ENCODE data around the gene PLCB2.

PLCB2 gene, protein sequence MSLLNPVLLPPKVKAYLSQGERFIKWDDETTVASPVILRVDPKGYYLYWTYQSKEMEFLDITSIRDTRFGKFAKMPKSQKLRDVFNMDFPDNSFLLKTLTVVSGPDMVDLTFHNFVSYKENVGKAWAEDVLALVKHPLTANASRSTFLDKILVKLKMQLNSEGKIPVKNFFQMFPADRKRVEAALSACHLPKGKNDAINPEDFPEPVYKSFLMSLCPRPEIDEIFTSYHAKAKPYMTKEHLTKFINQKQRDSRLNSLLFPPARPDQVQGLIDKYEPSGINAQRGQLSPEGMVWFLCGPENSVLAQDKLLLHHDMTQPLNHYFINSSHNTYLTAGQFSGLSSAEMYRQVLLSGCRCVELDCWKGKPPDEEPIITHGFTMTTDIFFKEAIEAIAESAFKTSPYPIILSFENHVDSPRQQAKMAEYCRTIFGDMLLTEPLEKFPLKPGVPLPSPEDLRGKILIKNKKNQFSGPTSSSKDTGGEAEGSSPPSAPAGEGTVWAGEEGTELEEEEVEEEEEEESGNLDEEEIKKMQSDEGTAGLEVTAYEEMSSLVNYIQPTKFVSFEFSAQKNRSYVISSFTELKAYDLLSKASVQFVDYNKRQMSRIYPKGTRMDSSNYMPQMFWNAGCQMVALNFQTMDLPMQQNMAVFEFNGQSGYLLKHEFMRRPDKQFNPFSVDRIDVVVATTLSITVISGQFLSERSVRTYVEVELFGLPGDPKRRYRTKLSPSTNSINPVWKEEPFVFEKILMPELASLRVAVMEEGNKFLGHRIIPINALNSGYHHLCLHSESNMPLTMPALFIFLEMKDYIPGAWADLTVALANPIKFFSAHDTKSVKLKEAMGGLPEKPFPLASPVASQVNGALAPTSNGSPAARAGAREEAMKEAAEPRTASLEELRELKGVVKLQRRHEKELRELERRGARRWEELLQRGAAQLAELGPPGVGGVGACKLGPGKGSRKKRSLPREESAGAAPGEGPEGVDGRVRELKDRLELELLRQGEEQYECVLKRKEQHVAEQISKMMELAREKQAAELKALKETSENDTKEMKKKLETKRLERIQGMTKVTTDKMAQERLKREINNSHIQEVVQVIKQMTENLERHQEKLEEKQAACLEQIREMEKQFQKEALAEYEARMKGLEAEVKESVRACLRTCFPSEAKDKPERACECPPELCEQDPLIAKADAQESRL

DNA sequence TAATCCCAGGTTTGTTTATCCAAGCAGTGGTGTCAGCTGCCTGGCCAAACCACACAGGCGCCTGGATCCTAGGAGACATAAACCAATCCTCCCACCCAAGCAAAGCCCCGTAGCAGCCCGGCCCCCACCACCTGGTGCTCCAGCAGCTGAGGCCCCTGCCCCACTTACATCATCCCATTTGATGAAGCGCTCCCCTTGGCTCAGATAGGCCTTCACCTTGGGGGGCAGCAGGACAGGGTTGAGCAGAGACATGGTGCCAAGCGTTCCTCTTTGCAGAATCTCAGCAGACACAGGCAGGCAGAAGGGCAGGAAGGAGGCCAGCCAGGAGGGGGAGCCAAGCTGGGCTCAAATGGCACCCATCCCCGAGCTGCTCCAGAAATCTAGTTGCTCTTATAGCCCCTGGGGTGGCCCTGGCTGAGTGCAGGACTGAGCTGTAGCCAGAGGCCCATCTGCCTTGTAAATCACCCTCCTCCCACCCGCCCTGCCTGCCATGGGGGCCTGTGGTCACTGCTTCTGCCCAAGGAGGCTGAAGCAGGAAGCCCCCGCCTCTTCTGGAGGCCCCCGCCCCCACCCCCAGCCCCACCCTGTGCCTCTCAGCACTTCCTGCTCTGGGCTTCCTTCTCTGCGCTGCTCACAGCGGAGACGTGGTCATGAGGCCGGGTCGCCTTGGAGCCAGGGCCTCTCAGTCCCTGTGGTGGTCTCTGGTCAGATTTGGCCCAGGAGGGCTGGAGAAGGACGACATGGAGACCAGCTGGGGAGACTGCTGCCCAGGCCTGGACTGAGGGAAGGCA lies at the start of gene PLCB2:
PLCB2 (minus strand) TSS at position 515 of the 791 bp plus-strand sequence; CDS start at position 252, 263 bp downstream.
- peak in 2 of 4 experiments; percentile 41 to 56 for DNase-seq (ENCODE audit: low read depth in 4 of 4, low spot score in 1 of 4)

DNA sequence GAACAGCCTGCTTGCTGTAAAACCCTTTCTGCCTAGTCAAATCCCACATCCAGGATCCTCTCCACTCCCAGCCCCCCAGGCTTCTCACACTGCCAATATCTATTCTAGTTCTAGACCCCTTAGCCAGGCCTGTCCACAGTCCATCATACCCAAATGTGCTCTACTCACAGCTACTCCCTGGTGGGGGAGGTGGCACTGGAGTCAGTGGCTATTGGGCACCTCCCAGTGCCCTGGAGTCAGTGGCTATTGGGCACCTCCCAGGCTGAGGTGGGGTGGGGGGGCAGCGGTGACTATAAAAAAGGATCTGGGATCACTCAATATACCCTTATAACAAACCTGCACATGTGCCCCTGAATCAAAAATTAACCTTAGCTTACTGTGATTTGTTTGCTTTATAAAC lies 49.5 kb upstream of the PLCB2 start:
- DNase-seq (ENCODE audit: low read depth in 4 of 4, low spot score in 1 of 4) = no peak

DNA sequence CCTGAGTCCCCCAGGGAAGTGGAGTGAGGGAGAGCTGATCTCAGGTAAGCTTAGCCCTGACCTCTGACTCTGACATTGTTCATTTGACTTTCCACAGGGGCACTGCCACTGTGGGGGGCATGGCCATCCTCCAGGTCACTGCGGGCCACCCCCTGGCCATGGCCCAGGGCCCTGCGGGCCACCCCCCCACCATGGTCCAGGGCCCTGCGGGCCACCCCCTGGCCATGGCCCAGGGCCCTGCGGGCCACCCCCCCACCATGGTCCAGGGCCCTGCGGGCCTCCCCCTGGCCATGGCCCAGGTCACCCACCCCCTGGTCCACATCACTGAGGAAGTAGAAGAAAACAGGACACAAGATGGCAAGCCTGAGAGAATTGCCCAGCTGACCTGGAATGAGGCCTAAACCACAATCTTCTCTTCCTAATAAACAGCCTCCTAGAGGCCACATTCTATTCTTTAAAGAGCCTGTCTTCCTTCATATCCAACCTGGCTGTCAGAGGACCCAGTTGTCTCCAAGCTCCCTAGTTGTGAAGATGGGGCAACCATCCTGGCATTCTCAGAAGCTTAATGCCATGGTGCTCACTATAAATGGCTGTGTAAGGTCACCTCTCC lies 48.3 kb upstream of the PLCB2 start:
- DNase-seq (ENCODE audit: low read depth in 4 of 4, low spot score in 1 of 4) = no peak

DNA sequence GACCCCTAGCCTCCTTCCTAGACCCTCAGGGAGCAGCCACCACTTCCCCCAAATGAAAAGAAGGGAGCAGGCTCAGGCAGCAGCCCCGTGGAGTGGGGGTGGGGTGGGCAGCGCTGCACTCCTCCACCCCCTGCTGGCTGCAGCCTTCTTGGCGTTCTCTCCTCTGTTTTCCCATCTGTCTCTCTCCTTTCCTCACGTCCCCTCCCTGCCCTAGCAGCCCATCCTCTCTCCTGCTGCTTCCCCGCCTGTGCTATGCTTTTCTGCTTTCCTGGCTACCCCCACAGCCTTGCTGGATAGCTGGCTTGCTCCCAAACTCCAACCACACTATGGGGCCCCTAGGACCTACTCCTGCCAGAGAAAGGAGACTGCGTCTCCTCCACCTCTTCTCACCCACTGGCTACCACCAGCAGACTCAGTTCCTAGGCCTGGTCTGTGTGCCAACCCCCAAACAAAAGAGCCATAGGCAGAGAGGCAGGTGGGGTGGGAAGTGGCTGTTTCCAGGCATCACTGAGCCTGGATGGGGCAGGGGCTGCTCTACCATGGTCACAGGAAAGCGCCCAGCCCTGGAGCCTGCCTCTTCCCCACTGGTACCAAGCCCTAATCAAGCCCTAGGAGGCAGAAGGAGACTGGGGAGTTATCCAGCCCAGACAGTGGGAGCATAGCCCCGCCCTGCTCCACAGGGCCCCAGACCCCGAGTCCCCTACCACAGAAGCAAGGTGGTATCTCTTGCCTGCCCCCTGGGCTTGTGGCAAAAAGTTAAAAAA lies 46.9 kb upstream of the PLCB2 start:
- no peak for DNase-seq (ENCODE audit: low read depth in 4 of 4, low spot score in 1 of 4)

DNA sequence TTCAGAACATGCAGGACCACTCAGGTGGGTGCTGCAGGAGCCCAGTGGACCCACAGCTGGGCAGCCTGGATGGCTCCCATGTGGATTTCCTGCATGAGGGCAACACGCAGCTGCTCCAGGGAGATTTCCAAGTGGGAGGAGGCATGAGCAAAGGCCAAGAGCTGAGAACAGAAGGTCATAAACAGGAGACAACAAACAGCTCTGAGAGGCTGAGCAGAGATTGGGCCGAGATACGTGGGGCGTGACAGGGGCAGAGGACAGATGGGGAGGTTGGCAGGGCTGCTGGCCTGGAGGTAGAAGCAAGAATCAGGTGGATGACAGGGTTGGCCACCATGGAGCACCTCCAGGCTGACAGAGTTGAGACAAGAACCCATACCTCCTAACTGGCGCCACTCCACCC lies 46.0 kb upstream of the PLCB2 start:
- DNase-seq (ENCODE audit: low read depth in 4 of 4, low spot score in 1 of 4) = no peak

DNA sequence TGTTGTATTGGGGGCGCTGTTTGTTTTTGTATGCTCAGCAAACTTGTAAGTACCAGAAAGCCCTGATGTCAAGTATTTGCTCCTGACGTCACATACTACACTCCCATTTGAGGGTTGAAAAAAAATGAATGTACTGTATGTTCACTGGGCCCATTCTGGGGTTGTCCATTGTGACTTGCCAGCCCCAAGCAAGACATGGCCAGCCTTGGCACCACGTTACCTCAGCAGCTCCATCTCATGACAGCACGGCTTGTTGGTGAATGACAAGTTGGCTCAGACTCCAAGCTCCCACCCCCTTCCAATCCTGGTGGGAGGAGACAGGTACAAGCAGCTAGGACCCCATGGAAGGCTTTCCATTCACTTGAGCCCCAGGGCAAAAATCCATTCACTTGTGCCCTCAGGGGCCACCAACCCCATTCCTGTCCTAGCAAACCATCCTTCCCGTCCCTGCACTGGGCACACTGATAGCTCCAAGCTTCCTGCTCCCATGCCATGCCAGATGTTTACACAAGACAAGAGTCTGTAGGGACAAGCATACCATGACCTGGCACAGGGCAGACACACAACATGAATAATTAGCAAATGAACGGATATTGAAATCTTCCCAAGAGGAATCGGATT lies 44.7 kb upstream of the PLCB2 start:
- DNase-seq (ENCODE audit: low read depth in 4 of 4, low spot score in 1 of 4) = no peak

DNA sequence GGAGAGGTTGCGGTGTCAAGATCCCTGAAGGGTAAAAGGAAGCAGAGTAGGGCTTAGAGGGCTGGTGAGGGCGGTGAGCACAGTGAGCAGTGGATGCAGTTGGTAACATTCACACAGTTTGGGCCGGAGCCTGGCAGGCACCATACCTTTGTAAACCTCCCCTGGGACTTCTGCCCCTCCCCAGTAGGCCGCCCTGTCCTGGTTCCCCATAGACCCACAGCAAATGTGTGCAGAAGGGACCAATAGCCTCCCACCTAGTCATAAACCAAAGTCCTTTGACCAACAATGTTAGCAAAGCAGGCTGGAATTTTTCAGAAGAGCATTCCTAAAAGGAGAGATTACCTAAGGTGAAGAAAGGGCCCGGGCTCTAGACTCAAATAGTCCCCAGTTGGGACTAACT lies 41.4 kb upstream of the PLCB2 start:
- DNase-seq (ENCODE audit: low read depth in 4 of 4, low spot score in 1 of 4) = no peak

DNA sequence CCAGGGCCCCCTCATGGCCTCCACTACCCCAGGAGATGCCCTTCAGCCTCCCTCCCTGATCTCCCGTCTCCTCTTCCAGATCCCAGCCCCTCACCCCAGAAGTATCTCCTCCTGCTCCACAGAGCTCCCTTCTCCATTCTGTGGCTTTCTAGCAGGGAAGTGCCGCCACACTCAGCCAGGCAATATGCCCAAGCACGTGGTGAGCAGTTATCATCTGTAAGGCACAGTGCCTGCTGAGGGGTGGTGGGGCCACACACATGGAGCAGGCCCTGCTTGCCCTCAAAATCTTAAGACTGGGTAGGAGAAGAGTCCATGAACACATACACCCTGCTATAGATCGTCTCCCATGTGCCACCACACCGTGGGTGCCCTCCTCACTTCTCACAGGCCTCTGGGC lies 40.7 kb upstream of the PLCB2 start:
- DNase-seq (ENCODE audit: low read depth in 4 of 4, low spot score in 1 of 4) = no peak

DNA sequence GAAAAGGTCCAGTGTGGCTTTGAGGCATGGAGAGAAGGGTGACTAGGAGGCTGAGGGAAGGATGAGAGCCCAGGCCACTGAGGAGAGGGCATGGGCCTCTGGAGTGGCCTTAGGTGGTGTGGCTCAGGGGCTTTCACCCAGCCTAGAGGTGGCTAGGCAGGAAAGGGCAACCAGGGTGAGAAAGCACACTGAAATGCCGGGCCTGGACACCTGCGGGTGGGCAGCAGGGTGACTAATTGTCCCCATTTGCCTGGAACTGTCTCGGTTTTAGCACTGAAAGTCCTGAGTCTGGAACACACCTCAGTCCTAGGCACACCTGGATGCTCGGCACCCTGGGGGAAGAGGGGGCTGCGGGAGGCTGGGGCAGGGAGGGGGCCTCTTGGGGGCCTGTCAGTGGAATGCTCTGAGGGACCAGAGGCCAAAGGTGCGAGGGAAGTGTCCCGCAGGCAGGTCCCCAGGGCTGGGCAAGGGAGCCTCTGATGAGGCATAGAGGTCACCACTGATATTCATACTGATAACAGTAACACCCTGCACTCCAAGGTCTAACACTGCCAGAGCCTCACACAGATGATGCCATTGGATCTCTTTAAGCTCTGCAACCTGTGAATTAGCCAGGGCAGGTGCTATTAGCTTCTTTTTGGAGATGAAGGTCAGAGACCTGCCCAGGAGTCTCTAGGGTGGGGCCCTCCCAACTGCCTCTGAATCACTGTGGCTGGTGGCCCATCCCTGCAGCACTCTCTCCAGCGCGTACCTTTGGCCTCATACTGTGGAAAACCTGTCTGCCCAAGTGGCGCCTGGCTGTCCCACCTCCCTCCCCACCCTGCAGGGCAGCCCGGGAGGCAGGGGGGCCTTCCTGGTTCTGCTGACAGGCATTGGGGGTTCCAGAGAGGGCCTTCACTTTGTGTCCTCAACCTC lies 40.1 kb upstream of the PLCB2 start:
- DNase-seq (ENCODE audit: low read depth in 4 of 4, low spot score in 1 of 4) = no peak

DNA sequence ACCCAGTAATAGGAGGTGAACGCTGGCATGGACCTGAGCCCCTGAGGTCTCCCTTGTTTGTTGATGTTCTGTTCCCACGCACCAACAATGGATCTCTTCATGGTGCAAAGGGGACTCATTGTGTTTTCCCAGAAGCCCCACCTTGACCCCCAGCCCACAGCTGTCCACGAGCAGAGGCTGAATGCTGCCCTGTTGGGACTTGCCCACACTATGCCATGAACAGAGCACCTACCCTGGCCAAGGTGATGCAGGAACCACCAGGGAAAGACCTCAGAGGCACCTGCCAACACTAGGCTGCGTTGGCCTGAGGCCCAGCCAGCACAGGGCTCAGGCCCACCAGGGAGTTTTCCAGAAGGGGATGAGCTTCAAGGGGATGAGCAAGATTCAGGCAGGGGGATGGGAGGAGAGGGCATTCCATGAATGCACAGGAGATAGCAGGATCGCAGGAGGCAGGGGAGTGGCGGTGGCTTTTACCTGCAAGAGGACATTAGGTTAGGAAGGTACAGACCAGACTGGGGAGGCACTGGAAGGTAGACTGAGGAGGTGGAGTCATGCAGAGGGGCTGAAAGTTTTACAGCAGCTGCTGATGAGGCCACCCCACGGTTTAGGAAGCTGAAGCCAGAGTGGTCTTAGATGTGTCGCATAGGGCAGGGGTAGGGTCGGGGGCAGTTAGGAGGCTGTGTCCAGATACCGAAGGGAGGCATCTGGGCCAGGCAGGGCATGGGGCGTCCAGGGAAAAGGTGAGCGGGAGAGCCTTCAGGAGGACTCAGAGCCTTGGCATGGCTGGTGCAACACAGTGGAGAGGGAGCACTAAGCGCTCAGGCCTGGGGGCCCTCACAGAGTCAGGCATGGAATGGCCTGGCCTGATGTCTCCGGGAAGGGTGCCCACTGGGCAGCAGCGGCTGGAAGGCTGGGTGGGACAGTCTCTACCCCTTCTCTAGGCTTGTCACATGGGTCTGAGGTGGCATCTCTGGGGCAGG lies 39.1 kb upstream of the PLCB2 start:
- DNase-seq (ENCODE audit: low read depth in 4 of 4, low spot score in 1 of 4) = no peak

DNA sequence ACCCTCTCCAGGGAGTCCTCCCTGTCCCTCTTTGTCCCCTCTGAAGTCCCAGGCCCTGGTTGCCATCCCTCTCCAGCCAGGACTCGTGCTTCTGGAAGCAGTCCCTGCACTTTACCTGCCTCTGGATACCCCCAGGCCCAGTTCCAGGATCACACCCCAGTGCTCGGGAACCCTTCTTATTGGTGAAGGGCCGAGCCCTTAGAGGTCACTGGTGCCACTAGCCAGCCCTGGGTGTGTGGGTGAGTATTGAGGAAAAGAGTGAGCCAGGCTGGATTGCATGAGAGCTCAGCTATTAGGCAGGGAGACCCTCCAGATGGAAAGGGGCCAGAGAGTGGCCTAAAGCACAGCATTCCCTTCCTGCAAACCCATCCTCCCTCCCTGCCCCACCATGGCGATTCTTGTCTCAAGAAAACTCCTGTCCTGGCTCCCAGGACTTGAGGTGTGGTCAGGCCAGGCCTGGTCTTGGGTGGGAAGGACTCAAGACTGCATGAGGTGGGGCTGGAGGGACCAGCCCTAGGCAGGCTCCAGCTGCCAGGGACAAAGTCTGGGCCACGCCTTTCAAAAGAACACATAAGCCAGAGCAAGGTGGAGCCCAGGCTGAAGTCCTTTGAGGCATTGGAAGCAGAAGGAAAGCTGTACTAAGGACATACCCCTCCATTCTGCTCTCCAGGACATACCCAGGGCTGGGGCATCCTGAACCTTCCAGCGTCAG lies 38.3 kb upstream of the PLCB2 start:
- no peak for DNase-seq (ENCODE audit: low read depth in 4 of 4, low spot score in 1 of 4)

DNA sequence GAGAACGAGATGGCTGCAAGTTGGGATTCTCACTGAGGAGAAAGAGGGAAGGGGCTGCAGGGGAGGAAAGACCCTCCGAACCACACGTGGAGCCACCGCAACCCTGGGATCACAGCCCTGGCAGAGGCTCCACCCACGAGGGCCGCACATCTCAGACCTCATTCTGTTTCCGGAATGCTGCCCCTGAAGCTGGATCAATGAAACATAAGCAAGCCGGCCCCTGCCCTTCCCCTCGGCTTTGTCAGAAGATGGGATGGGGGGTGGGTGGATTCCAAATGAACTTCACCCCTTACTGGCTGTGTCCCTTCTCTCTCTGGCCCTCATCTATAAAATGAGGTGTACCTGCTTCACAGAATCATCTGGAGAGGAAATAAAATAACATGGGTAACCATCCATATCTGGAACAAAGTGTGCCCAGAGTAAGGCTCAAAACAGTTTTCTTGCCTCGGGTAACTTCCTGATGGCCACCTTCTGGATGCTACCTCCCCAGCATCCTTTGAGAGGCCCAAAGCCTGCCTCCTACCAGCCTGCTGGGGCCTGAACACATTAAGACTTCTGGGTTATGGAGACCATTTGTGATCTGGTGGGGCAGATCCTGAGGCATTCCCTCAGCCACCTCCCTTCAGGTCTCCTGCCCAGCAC lies 37.6 kb upstream of the PLCB2 start:
- DNase-seq (ENCODE audit: low read depth in 4 of 4, low spot score in 1 of 4) = no peak

DNA sequence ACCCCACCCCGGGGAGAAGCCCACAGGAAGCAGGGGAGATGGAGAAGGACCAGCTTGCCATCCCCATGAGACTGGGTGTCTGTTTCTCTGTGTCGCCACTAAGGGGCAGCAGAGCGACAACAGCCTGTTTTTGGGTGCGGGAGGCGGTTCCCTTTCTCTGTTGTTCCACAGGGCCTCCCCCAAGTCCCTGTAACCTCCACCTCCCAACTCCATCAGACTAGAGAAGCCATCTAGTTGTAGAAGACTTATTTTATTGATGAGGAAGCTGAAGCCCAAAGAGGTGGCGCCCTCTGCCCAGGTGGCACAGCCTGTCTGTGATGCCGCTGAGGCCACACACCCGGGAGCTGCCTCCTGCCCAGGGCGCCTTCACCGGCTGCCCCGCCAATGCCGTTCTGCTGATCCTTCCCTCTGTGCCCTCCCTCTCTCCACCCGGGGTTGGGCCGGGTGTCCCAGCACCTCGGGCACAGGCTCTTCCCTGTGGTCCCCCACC lies 36.9 kb upstream of the PLCB2 start:
- peak in 2 of 4 experiments; percentile 42 to 57 for DNase-seq (ENCODE audit: low read depth in 4 of 4, low spot score in 1 of 4)

DNA sequence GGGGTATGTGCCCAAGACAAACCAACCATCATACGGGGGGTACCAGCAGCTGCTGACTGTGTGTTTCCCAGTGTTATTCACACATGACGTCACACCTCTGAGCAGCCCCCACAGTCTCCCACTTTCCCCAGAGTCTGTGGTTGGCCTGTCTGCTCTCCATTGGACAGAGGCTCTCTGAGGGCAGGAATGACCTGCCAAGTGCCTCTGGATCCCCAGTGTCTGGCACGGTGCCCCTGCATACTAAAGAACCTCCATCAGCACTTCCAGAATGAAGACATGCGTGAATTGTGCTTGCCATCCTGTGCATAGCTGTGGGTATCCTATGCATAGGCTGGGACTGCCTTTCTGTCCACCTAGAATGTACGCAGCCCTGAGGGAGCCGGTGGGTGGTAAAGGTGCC lies 36.5 kb upstream of the PLCB2 start:
- DNase-seq (ENCODE audit: low read depth in 4 of 4, low spot score in 1 of 4) = no peak

DNA sequence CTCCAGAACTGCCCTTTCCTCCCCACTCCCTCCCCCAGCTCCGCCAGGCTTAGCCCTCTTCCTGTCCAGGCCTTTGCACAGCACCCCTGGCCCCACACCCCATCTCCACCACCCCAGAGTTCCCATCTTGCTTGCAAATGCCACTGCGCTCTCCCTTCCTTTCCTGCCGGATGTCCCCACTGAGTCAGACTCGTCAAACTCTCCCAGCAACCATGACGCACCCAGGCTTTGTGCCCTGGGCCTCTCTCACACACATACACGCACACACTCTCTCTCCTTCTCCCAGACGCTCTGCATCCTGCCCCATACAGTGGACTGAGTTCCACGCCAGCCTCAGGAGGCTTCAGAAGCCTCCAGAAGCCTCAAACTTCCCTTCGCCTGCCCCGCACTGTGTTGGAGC lies 35.8 kb upstream of the PLCB2 start:
- DNase-seq (ENCODE audit: low read depth in 4 of 4, low spot score in 1 of 4) = no peak
